RPMI7951 (cell line): ENCODE data around the gene ENTPD7. TPM values are rescaled to one million over a fixed set of nuclear protein-coding genes. Genes with fewer than 3 reads are reported as not detected.
"Not testable (repeated sequence)": the region's sequence is repeated elsewhere in the genome, so short reads cannot be mapped to it uniquely, and the experiment has no call there.

Experiments
- DNase-seq: peaks from one replicate; pipeline ENCODE4 v3.0.0-alpha.2; 2012; ENCODE audit warnings: low read depth
- total RNA-seq: library from RNA; depleted of rRNA; stranded (reverse); fragments of >200 nt; shearing (Covaris generic); gene quantifications from 2 replicates; pipeline ENCODE4 v1.2.3, GENCODE V29; 2014; rRNA removed

Gene ENTPD7
- total RNA-seq, result 4.6 and 4.8 TPM in 2 replicates

- peak; percentile 92 for DNase-seq
These were observed at the start of gene ENTPD7 for GRCh38 chr10:99659031-99659867. Gene ENTPD7 (plus strand): TSS chr10:99659509. CDS start chr10:99659957, 448 bp downstream.

GRCh38 chr10:99610221-99610620 lies 49.1 kb upstream of the ENTPD7 start:
- no peak for DNase-seq

GRCh38 chr10:99611326-99611725 lies 48.0 kb upstream of the ENTPD7 start:
- no peak for DNase-seq

- peak; percentile 52 for DNase-seq
These were observed 47.0 kb upstream of the ENTPD7 start for GRCh38 chr10:99612167-99612831.

GRCh38 chr10:99615426-99615825 lies 43.9 kb upstream of the ENTPD7 start:
- DNase-seq, result no peak

GRCh38 chr10:99617696-99618095 lies 41.6 kb upstream of the ENTPD7 start:
- DNase-seq, result no peak

- DNase-seq, result peak; percentile 18
These were observed 40.1 kb upstream of the ENTPD7 start for GRCh38 chr10:99619090-99619800.

- DNase-seq, result peak; percentile 100
These were observed 39.2 kb upstream of the ENTPD7 start, which contains the start of gene SLC25A28 for GRCh38 chr10:99619851-99620710. Gene SLC25A28 (minus strand): TSS chr10:99620439. CDS start chr10:99620335, 104 bp downstream.

- peak; percentile 90 for DNase-seq
These were observed 38.4 kb upstream of the ENTPD7 start for GRCh38 chr10:99620711-99621453.

GRCh38 chr10:99621454-99622251 lies 37.7 kb upstream of the ENTPD7 start:
- DNase-seq, result no peak

- DNase-seq, result no peak
These were observed 35.4 kb upstream of the ENTPD7 start for GRCh38 chr10:99623919-99624318.

- not testable (repeated sequence) for DNase-seq
These were observed 34.2 kb upstream of the ENTPD7 start for GRCh38 chr10:99625124-99625523.

GRCh38 chr10:99628923-99629624 lies 30.2 kb upstream of the ENTPD7 start:
- DNase-seq, result no peak

- DNase-seq, result no peak
These were observed 29.7 kb upstream of the ENTPD7 start for GRCh38 chr10:99629625-99629978.

GRCh38 chr10:99630433-99630832 lies 28.9 kb upstream of the ENTPD7 start:
- DNase-seq, result peak; percentile 45

GRCh38 chr10:99630991-99631390 lies 28.3 kb upstream of the ENTPD7 start:
- DNase-seq, result peak; percentile 9

GRCh38 chr10:99631496-99631895 lies 27.8 kb upstream of the ENTPD7 start:
- DNase-seq, result no peak

- DNase-seq, result no peak
These were observed 25.5 kb upstream of the ENTPD7 start for GRCh38 chr10:99633832-99634231.

- no peak for DNase-seq
These were observed 11.6 kb upstream of the ENTPD7 start for GRCh38 chr10:99647601-99648151.
